CD4-positive, alpha-beta memory T cell (primary cell): Measurements from ENCODE around the gene COL4A1. TPM values are rescaled to one million over a fixed set of nuclear protein-coding genes. Genes with fewer than 3 reads are reported as not detected.

ENCODE experiments used
- CTCF ChIA-PET: fragments of 350-600 bp; sonication (Branson Sonifier 250); formaldehyde crosslinking; loops from one replicate; lab custom pipeline; 2021; ENCODE audit warnings: inconsistent platforms; ENCODE audit not compliant: partially characterized antibody; lab: Charles Lee
- POLR2A ChIA-PET: fragments of 350-600 bp; sonication (Branson Sonifier 250); formaldehyde crosslinking; loops from one replicate; lab custom pipeline; 2021; ENCODE audit not compliant: partially characterized antibody; lab: Charles Lee
- DNase-seq, 5 donors: peaks; one replicate each; pipeline versions ENCODE4 v3.0.0 to v3.0.0-alpha.2; 2020 to 2022; ENCODE audit warnings: mixed read lengths in 1 of 5
- H3K27ac ChIP-seq: one replicate; pipeline ENCODE4 v1.7.0; 2013; ENCODE audit warnings: low read depth, low read length
- H3K27me3 ChIP-seq: 2 replicates; pipeline ENCODE4 v1.7.0; 2013; ENCODE audit warnings: mild to moderate bottlenecking, low read length, moderate library complexity; ENCODE audit not compliant: insufficient read depth
- H3K36me3 ChIP-seq: 2 replicates; pipeline ENCODE4 v1.7.0; 2013; ENCODE audit warnings: mild to moderate bottlenecking, low read length, moderate library complexity; ENCODE audit not compliant: insufficient read depth
- H3K4me1 ChIP-seq: 2 replicates; pipeline ENCODE4 v1.7.0; 2013; ENCODE audit warnings: mild to moderate bottlenecking, low read length, moderate library complexity; ENCODE audit not compliant: insufficient read depth
- H3K4me3 ChIP-seq, 2 donors: one replicate each; pipeline ENCODE4 v1.7.0; 2013; ENCODE audit warnings: low read length in 2 of 2, mild to moderate bottlenecking in 1 of 2
- H3K9me3 ChIP-seq, 2 donors: one replicate each; pipeline ENCODE4 v1.7.0; 2013; ENCODE audit warnings: low read length in 2 of 2, control low read depth in 1 of 2; ENCODE audit not compliant: control insufficient read depth in 1 of 2
- H3K27ac Mint-ChIP-seq, 7 donors: one replicate each; pipeline ENCODE4 v1.8.0; 2020 to 2021; ENCODE audit warnings: mixed read lengths in 7 of 7, mild to moderate bottlenecking in 6 of 7, inconsistent platforms in 3 of 7, moderate library complexity in 3 of 7
- H3K27me3 Mint-ChIP-seq, 2 donors: one replicate each; pipeline ENCODE4 v1.8.0; 2020 to 2021; ENCODE audit warnings: mixed read lengths in 2 of 2
- H3K36me3 Mint-ChIP-seq, 2 donors: one replicate each; pipeline ENCODE4 v1.8.0; 2020 to 2021; ENCODE audit warnings: mixed read lengths in 2 of 2, inconsistent platforms in 1 of 2, mild to moderate bottlenecking in 1 of 2
- H3K4me1 Mint-ChIP-seq, 4 donors: one replicate each; pipeline ENCODE4 v1.8.0; 2020 to 2021; ENCODE audit warnings: mixed read lengths in 4 of 4, mild to moderate bottlenecking in 1 of 4
- H3K4me3 Mint-ChIP-seq, 8 donors: one replicate each; pipeline ENCODE4 v1.8.0; 2020 to 2021; ENCODE audit warnings: mixed read lengths in 8 of 8, mild to moderate bottlenecking in 7 of 8, moderate library complexity in 6 of 8, inconsistent platforms in 3 of 8
- H3K9me3 Mint-ChIP-seq, 8 donors: one replicate each; pipeline ENCODE4 v1.8.0; 2020 to 2021; ENCODE audit warnings: mixed read lengths in 8 of 8, mild to moderate bottlenecking in 5 of 8, inconsistent platforms in 3 of 8, moderate library complexity in 1 of 8
- intact Hi-C: fragments of 100-400 bp; cut with micrococcal nuclease; formaldehyde crosslinking; loops from one replicate; pipeline ENCODE4 v1.15.1; 2023
- polyA plus RNA-seq, 2 donors: library from polyadenylated mRNA; unstranded; fragments of 300-500 nt; fragmentation: Illumina TruSeq; gene quantifications; one replicate each; pipeline ENCODE4 v1.2.3, GENCODE V29; 2021
- total RNA-seq, 2 experiments: library from RNA; stranded (reverse); gene quantifications; one replicate each; pipeline ENCODE4 v1.2.3, GENCODE V29; 2021

COL4A1 gene
- total RNA-seq = not detected
- not detected for polyA plus RNA-seq

GRCh38 chr13:110306960-110307766 lies at the start of gene COL4A1, which contains the start of gene COL4A2:
Gene COL4A1 (minus strand): TSS chr13:110307157. CDS start chr13:110307027, 130 bp downstream.
Gene COL4A2 (plus strand): TSS chr13:110307284. CDS start chr13:110307904, 620 bp downstream.
- intact Hi-C loops = no loop called here
- H3K4me3 Mint-ChIP-seq = no peak within 1 kb of the TSS
- H3K27me3 ChIP-seq = peaks cover 4% of the 10 kb centered on the region
- H3K27ac Mint-ChIP-seq = no peak within 1 kb of the TSS
- POLR2A ChIA-PET = no interaction called here
- H3K4me3 ChIP-seq = no peak within 1 kb of the TSS
- H3K27me3 Mint-ChIP-seq = peaks cover 44 to 45% of the 10 kb centered on the region in 2 donors
- no peaks in the 10 kb centered on the region for H3K9me3 ChIP-seq
- H3K9me3 Mint-ChIP-seq = peaks cover 0 to 2% (median 0%) of the 10 kb centered on the region in 8 donors
- no peaks in the 10 kb centered on the region for H3K4me1 ChIP-seq
- no peak for DNase-seq
- CTCF ChIA-PET = no interaction called here
- H3K36me3 ChIP-seq = no peaks in the 10 kb centered on the region
- no peak within 1 kb of the TSS for H3K27ac ChIP-seq
- H3K36me3 Mint-ChIP-seq = no peaks in the 10 kb centered on the region
- peaks cover 0 to 12% (median 3%) of the 10 kb centered on the region in 4 donors for H3K4me1 Mint-ChIP-seq

- H3K4me1 Mint-ChIP-seq = no peaks in the 10 kb centered on the region
- POLR2A ChIA-PET = no interaction called here
- no peak overlapping the region for H3K27ac Mint-ChIP-seq
These were observed 49.4 kb upstream of the COL4A1 start for GRCh38 chr13:110356362-110356761.

GRCh38 chr13:110354715-110355473 lies 47.9 kb upstream of the COL4A1 start:
- ChIA-PET CTCF (no interaction called here), POLR2A (no interaction called here)
- H3K4me3 Mint-ChIP-seq = no peak overlapping the region
- H3K27me3 Mint-ChIP-seq = peaks cover 2% of the 10 kb centered on the region in 2 donors
- no peaks in the 10 kb centered on the region for H3K4me1 ChIP-seq
- no peaks in the 10 kb centered on the region for H3K36me3 Mint-ChIP-seq
- intact Hi-C loops = no loop called here
- no peak overlapping the region for H3K4me3 ChIP-seq
- H3K27me3 ChIP-seq = no peaks in the 10 kb centered on the region
- no peaks in the 10 kb centered on the region for H3K9me3 ChIP-seq
- no peaks in the 10 kb centered on the region for H3K4me1 Mint-ChIP-seq
- no peak overlapping the region for H3K27ac ChIP-seq
- no peaks in the 10 kb centered on the region for H3K9me3 Mint-ChIP-seq
- no peaks in the 10 kb centered on the region for H3K36me3 ChIP-seq
- no peak overlapping the region for H3K27ac Mint-ChIP-seq
- DNase-seq = no peak

More at GRCh38 chr13:110356362-110356761, 49.4 kb upstream of the COL4A1 start:
- CTCF ChIA-PET = no interaction called here
- no peak overlapping the region for H3K27ac ChIP-seq
- H3K4me3 Mint-ChIP-seq = peak overlapping the region in 1 of 8 donors; percentile 15
- DNase-seq = no peak
- H3K4me3 ChIP-seq = no peak overlapping the region
- no peaks in the 10 kb centered on the region for H3K36me3 Mint-ChIP-seq
- H3K9me3 ChIP-seq = no peaks in the 10 kb centered on the region
- intact Hi-C loops = no loop called here
- H3K9me3 Mint-ChIP-seq = no peaks in the 10 kb centered on the region
- H3K4me1 ChIP-seq = no peaks in the 10 kb centered on the region
- H3K36me3 ChIP-seq = no peaks in the 10 kb centered on the region
- H3K27me3 Mint-ChIP-seq = peaks cover under 1 to 2% of the 10 kb centered on the region in 2 donors
- H3K27me3 ChIP-seq = no peaks in the 10 kb centered on the region

- CTCF ChIA-PET = no interaction called here
- no peak for DNase-seq
- no peak overlapping the region for H3K4me3 Mint-ChIP-seq
These were observed 47.2 kb upstream of the COL4A1 start for GRCh38 chr13:110354123-110354627.

GRCh38 chr13:110353339-110353977 lies 46.5 kb upstream of the COL4A1 start:
- POLR2A ChIA-PET = no interaction called here
- H3K27ac Mint-ChIP-seq = no peak overlapping the region
- no peak overlapping the region for H3K4me3 ChIP-seq
- DNase-seq = no peak
- no peaks in the 10 kb centered on the region for H3K4me1 ChIP-seq
- CTCF ChIA-PET = no interaction called here
- peaks cover 2% of the 10 kb centered on the region in 2 donors for H3K27me3 Mint-ChIP-seq
- peaks cover 0 to 2% (median 0%) of the 10 kb centered on the region in 8 donors for H3K9me3 Mint-ChIP-seq
- no peaks in the 10 kb centered on the region for H3K9me3 ChIP-seq
- H3K36me3 Mint-ChIP-seq = no peaks in the 10 kb centered on the region
- H3K27me3 ChIP-seq = no peaks in the 10 kb centered on the region
- intact Hi-C loops = no loop called here
- no peak overlapping the region for H3K27ac ChIP-seq
- H3K36me3 ChIP-seq = no peaks in the 10 kb centered on the region
- no peaks in the 10 kb centered on the region for H3K4me1 Mint-ChIP-seq
- no peak overlapping the region for H3K4me3 Mint-ChIP-seq

More at GRCh38 chr13:110354123-110354627, 47.2 kb upstream of the COL4A1 start:
- Histone ChIP-seq H3K4me3 (no peak overlapping the region), H3K9me3 (no peaks in the 10 kb centered on the region), H3K27me3 (no peaks in the 10 kb centered on the region), H3K4me1 (no peaks in the 10 kb centered on the region), H3K36me3 (no peaks in the 10 kb centered on the region), H3K27ac (no peak overlapping the region)
- Mint-ChIP-seq H3K27me3 (peaks cover 2% of the 10 kb centered on the region in 2 donors), H3K36me3 (no peaks in the 10 kb centered on the region), H3K9me3 (peaks cover 0 to under 1% (median 0%) of the 10 kb centered on the region in 8 donors), H3K27ac (no peak overlapping the region), H3K4me1 (no peaks in the 10 kb centered on the region)
- POLR2A ChIA-PET = no interaction called here
- intact Hi-C loops = no loop called here

GRCh38 chr13:110352735-110353134 lies 45.8 kb upstream of the COL4A1 start:
- intact Hi-C loops = no loop called here
- Histone ChIP-seq H3K9me3 (no peaks in the 10 kb centered on the region), H3K4me1 (no peaks in the 10 kb centered on the region), H3K36me3 (no peaks in the 10 kb centered on the region), H3K4me3 (no peak overlapping the region), H3K27me3 (no peaks in the 10 kb centered on the region), H3K27ac (no peak overlapping the region)
- no peaks in the 10 kb centered on the region for H3K4me1 Mint-ChIP-seq
- H3K27ac Mint-ChIP-seq = no peak overlapping the region
- no peaks in the 10 kb centered on the region for H3K36me3 Mint-ChIP-seq
- peaks cover 2% of the 10 kb centered on the region in 2 donors for H3K27me3 Mint-ChIP-seq
- H3K9me3 Mint-ChIP-seq = peaks cover 0 to 2% (median 0%) of the 10 kb centered on the region in 8 donors
- ChIA-PET CTCF (no interaction called here), POLR2A (no interaction called here)
- no peak for DNase-seq
- no peak overlapping the region for H3K4me3 Mint-ChIP-seq
